ENCODE measurements around the gene RABAC1. TPM values are rescaled to one million over a fixed set of nuclear protein-coding genes. Genes with fewer than 3 reads are reported as not detected.

RABAC1 gene, protein sequence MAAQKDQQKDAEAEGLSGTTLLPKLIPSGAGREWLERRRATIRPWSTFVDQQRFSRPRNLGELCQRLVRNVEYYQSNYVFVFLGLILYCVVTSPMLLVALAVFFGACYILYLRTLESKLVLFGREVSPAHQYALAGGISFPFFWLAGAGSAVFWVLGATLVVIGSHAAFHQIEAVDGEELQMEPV
- total RNA-seq, result 100 to 1,000 TPM in 3 of 4 donors, 10 to 100 TPM in 1; 75.6 to 235 (median 165) TPM

DNA sequence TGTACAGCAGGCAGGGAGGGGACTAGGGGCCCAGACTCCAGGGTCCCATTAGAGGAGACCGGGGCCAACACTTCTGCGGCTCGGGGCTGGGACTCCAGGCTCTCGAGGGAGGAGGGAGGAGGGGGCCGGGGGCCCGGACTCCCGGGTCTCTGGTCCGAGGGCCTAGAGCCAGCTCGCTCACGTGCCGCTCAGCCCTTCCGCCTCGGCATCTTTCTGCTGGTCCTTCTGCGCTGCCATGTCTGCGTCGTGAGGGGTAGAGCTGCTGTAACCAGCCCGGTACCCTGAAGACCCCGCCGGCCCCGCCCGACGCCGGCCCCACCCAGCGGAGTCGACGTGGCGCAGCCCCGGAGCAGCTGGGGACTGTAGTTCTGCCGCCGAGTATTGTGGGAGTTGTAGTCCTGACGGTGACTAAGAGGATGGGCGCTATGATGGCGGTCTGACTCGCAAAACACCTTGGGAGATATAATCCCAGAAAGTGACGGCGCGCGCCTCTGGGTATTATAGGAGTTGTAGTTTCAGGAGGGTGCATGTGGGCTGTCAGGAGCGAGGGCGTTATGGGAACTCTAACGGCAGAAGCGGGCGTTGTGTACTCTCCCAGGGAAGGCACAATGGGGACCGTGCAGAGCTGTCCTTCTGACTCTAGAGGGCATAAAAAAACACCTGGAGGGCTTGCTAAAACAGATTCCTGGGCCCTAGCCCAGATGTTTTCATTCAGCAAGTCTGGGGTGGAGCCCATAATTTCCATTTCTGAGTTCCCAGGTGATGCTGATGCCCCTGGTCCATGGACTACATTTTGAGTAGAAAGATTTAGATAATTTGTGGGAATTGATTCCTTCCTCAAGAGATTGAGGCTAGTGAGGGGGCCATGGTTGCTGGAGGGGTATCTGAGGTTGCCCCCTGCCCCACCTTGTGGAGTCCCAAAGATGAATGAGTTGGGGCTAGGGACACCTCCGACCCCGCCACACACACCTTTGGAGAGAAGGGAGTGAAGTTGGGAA, at the start of gene RABAC1:
RABAC1 (minus strand) TSS at position 266 of the 998 bp plus-strand sequence; CDS start at position 237, 29 bp downstream.
- Histone ChIP-seq H3K36me3 (no peaks in the 10 kb centered on the region), H3K4me3 (peak within 1 kb of the TSS; percentile 87 to 96 (median 94)), H3K9me3 (no peaks in the 10 kb centered on the region), H3K27ac (peak within 1 kb of the TSS; percentile 95 to 97 (median 97)), H3K4me1 (peaks cover 10 to 31% (median 15%) of the 10 kb centered on the region in 4 donors), H3K27me3 (no peaks in the 10 kb centered on the region)
- in situ Hi-C loops (cut with MboI; ENCODE audit: low pct_ligation_motif_present in 1 of 4, low pct_unique_long_range_greater_than_20kb in 1 of 4, low sequenced_read_pairs in 3 of 4) (loop anchor here in 1 of 4 donors (10.0 kb wide), 1 partner anchor 85 kb away; the partner anchor contains the start of gene CD79A), intact Hi-C loops (cut with DNase I; ENCODE audit: low total_unique reads) (loop anchor here (5.0 kb wide), 1 partner anchor 87 kb away; no protein-coding TSS in a partner anchor)
- WGBS, 2 donors (ENCODE audit: low coverage in 1 of 2), result 8 to 100% methylated on average over 2 to 22 of the region's 46 CpGs
- TF ChIP-seq EP300 (IDR thresholded peaks at IDR 0.05; ENCODE audit: low read depth), result no peak
- peak; percentile 56 to 83 (median 67) for TF ChIP-seq POLR2AphosphoS5 (IDR thresholded peaks at IDR 0.05)
- TF ChIP-seq, protein P1, sequence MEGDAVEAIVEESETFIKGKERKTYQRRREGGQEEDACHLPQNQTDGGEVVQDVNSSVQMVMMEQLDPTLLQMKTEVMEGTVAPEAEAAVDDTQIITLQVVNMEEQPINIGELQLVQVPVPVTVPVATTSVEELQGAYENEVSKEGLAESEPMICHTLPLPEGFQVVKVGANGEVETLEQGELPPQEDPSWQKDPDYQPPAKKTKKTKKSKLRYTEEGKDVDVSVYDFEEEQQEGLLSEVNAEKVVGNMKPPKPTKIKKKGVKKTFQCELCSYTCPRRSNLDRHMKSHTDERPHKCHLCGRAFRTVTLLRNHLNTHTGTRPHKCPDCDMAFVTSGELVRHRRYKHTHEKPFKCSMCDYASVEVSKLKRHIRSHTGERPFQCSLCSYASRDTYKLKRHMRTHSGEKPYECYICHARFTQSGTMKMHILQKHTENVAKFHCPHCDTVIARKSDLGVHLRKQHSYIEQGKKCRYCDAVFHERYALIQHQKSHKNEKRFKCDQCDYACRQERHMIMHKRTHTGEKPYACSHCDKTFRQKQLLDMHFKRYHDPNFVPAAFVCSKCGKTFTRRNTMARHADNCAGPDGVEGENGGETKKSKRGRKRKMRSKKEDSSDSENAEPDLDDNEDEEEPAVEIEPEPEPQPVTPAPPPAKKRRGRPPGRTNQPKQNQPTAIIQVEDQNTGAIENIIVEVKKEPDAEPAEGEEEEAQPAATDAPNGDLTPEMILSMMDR (IDR thresholded peaks at IDR 0.05), result peak in 2 of 5 experiments; percentile 29 to 37
- DNase-seq, result peak; percentile 93

DNA sequence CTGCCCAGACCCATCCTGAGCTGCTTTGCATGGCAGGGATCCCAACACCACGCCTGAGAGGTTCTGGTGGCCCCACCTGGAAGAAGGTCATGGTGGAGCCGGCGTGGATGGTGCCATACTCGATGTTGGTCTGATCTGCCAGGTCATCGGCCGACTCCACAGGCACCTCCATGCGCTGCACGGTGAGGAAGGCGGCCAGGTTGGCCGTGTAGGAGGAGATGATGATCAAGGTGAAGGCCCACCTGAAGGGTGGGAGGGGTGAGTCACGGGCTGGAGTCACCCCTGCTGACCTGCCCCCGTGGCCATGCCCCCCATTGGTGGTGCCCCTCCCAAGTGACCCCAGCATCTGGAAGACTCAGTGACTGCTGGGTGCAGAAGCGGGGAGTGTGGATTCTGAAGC, 47.4 kb upstream of the RABAC1 start:
- 91% methylated on average over 12 of the region's 13 CpGs; no CpG with 5 or more reads in 1 of the 2 donors for WGBS, 2 donors (ENCODE audit: low coverage in 1 of 2)

DNA sequence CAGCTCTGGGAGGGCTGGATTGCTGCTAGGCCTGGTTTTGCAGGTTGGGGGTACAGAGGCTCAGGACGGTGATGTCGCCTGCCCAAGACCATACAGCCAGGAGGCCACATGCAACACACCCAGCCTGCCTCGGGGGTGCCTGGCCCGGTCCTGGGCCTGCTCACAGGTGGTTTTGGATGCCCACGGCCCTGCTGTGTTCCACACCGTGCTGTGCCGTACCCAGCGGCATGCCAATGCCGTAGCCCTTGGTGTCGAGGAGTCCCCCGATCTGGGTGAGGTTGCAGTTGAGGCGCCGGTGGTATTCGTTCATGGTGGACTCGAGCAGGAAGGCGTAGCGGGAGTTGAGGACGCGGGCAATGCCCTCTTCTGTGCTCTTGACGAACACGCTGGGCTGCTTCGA, 46.4 kb upstream of the RABAC1 start:
- WGBS, 2 donors (ENCODE audit: low coverage in 1 of 2), result 93% methylated on average over 21 of the region's 22 CpGs; no CpG with 5 or more reads in 1 of the 2 donors
- intact Hi-C loops (cut with DNase I; ENCODE audit: low total_unique reads), result no loop called here
- in situ Hi-C loops (cut with MboI; ENCODE audit: low pct_ligation_motif_present in 1 of 4, low pct_unique_long_range_greater_than_20kb in 1 of 4, low sequenced_read_pairs in 3 of 4), result no loop called here
- Histone ChIP-seq H3K36me3 (no peaks in the 10 kb centered on the region), H3K9me3 (no peaks in the 10 kb centered on the region), H3K4me1 (no peaks in the 10 kb centered on the region), H3K27ac (no peak overlapping the region), H3K4me3 (no peak overlapping the region), H3K27me3 (peaks cover 16% of the 10 kb centered on the region)
- TF ChIP-seq, protein P1 (IDR thresholded peaks at IDR 0.05), result no peak
- no peak for TF ChIP-seq POLR2A (IDR thresholded peaks at IDR 0.05)
- TF ChIP-seq POLR2AphosphoS5 (IDR thresholded peaks at IDR 0.05), result no peak
- TF ChIP-seq EP300 (IDR thresholded peaks at IDR 0.05; ENCODE audit: low read depth), result no peak
- no peak for DNase-seq

More for the DNA sequence above, 47.4 kb upstream of the RABAC1 start:
- no peak overlapping the region for H3K27ac ChIP-seq
- H3K4me3 ChIP-seq, result no peak overlapping the region
- H3K9me3 ChIP-seq, result no peaks in the 10 kb centered on the region
- intact Hi-C loops (cut with DNase I; ENCODE audit: low total_unique reads) (no loop called here), in situ Hi-C loops (cut with MboI; ENCODE audit: low pct_ligation_motif_present in 1 of 4, low pct_unique_long_range_greater_than_20kb in 1 of 4, low sequenced_read_pairs in 3 of 4) (no loop called here)
- H3K27me3 ChIP-seq, result peaks cover 5% of the 10 kb centered on the region
- TF ChIP-seq, protein P1 (IDR thresholded peaks at IDR 0.05), result no peak
- TF ChIP-seq EP300 (IDR thresholded peaks at IDR 0.05; ENCODE audit: low read depth), result no peak
- no peak for TF ChIP-seq POLR2A (IDR thresholded peaks at IDR 0.05)
- no peak for TF ChIP-seq POLR2AphosphoS5 (IDR thresholded peaks at IDR 0.05)
- no peak for DNase-seq
- H3K36me3 ChIP-seq, result no peaks in the 10 kb centered on the region
- H3K4me1 ChIP-seq, result no peaks in the 10 kb centered on the region

All from transverse colon (tissue), 4 donors.